Astrocyte (in vitro differentiated cells and primary cell): ENCODE data around the gene UTS2.

Experiments
- CTCF ChIP-seq: IDR thresholded peaks from 2 replicates; pipeline ENCODE4 v1.5.1; 2011; ENCODE audit warnings: low read depth, mild to moderate bottlenecking, inconsistent platforms, low read length, moderate library complexity; ENCODE audit not compliant: insufficient read depth
- EZH2 ChIP-seq: IDR thresholded peaks from 2 replicates; pipeline ENCODE4 v1.6.1; 2012; ENCODE audit warnings: mild to moderate bottlenecking, low read length, inconsistent platforms; ENCODE audit not compliant: insufficient read depth

GRCh38 chr1:7865978-7866377 lies 13.1 kb upstream of the UTS2 start:
- no peak for TF ChIP-seq CTCF
- TF ChIP-seq EZH2 = no peak
